Endometrial microvascular endothelial cells (primary cell): ENCODE measurements around the gene SRRM1. TPM values are rescaled to one million over a fixed set of nuclear protein-coding genes. Genes with fewer than 3 reads are reported as not detected.
"Not testable (repeated sequence)": the region's sequence is repeated elsewhere in the genome, so short reads cannot be mapped to it uniquely, and the experiment has no call there.

Source experiments
- in situ Hi-C: cut with HindIII; loops from 2 replicates; pipeline ENCODE4 v1.10.0; 2017; ENCODE audit warnings: low sequenced_read_pairs, low pct_unique_long_range_greater_than_20kb; ENCODE audit errors: inconsistent ontology term
- total RNA-seq: library from RNA; depleted of rRNA; stranded (reverse); fragments of >200 nt; gene quantifications from one replicate; pipeline ENCODE4 v1.2.3, GENCODE V29; 2015; ENCODE audit errors: inconsistent ontology term

SRRM1 gene
- total RNA-seq, 1 donor from 2014 or later = 38.7 TPM

GRCh38 chr1:24709791-24710441 is 66.8 kb downstream of the SRRM1 start:
- in situ Hi-C loops = no loop called here

- in situ Hi-C loops = no loop called here
Observed at GRCh38 chr1:24711329-24711728, 68.2 kb downstream of the SRRM1 start.

- in situ Hi-C loops = no loop called here
Observed at GRCh38 chr1:24713176-24713575, 70.1 kb downstream of the SRRM1 start.

- in situ Hi-C loops = no loop called here
Observed at GRCh38 chr1:24713736-24714135, 70.6 kb downstream of the SRRM1 start.

- in situ Hi-C loops = no loop called here
Observed at GRCh38 chr1:24714859-24715520, 71.9 kb downstream of the SRRM1 start.

- in situ Hi-C loops = no loop called here
Observed at GRCh38 chr1:24715658-24716057, 72.6 kb downstream of the SRRM1 start.

- in situ Hi-C loops = no loop called here
Observed at GRCh38 chr1:24717887-24718650, 75.0 kb downstream of the SRRM1 start.

GRCh38 chr1:24720152-24720551 is 77.0 kb downstream of the SRRM1 start:
- in situ Hi-C loops = no loop called here

- in situ Hi-C loops = no loop called here
Observed at GRCh38 chr1:24721533-24721932, 78.4 kb downstream of the SRRM1 start.

GRCh38 chr1:24722073-24723035 is 79.3 kb downstream of the SRRM1 start:
- in situ Hi-C loops = not testable (repeated sequence)

Other genes with a start within 250 kb of the SRRM1 start
- gene STPG1, start 229.5 kb upstream of the SRRM1 start, total RNA-seq = 4.1 TPM
- gene NIPAL3, start 227.5 kb upstream of the SRRM1 start, total RNA-seq = 22.4 TPM
- gene RCAN3, start 140.5 kb upstream of the SRRM1 start, total RNA-seq = 11.7 TPM
- gene NCMAP, start 87.2 kb upstream of the SRRM1 start, total RNA-seq = not detected
- gene CLIC4, start 102.1 kb downstream of the SRRM1 start, total RNA-seq = 565 TPM